HCT116 (cell line): ENCODE measurements around the gene KANK2.

Experiments used
- EZH2phosphoT487 ChIP-seq: fragments of 200-600 bp; IDR thresholded peaks from 2 replicates; pipeline ENCODE4 v1.6.1; 2018; ENCODE audit warnings: antibody characterized with exemption, borderline replicate concordance
- POLR2A ChIP-seq: IDR thresholded peaks from 2 replicates; pipeline ENCODE4 v1.7.0; 2011; ENCODE audit warnings: borderline replicate concordance; ENCODE audit not compliant: insufficient read depth, insufficient read length; ENCODE audit errors: extremely low read depth
- RAD21 ChIP-seq: IDR thresholded peaks from 2 replicates; pipeline ENCODE4 v1.6.1; 2012; ENCODE audit warnings: low read depth, mild to moderate bottlenecking
- SRF ChIP-seq: IDR thresholded peaks from 2 replicates; pipeline ENCODE4 v1.6.1; 2012; ENCODE audit warnings: low read depth
- ZFX ChIP-seq: fragments of 450-650 bp; IDR thresholded peaks from 2 replicates; pipeline ENCODE4 v1.6.1; 2017
- TF ChIP-seq, protein P1 (sequence below), 3 experiments: fragments of 200-600 bp in 1 of 3; sonication (generic) in 1 of 3; IDR thresholded peaks in 2 of 3; conservative IDR thresholded peaks in 1 of 3; 2 replicates each; pipeline ENCODE4 v1.5.1; 2012 to 2017; ENCODE audit warnings: low read depth in 2 of 3, low read length in 2 of 3, antibody characterized with exemption in 1 of 3, borderline replicate concordance in 1 of 3, control low read depth in 1 of 3, mild to moderate bottlenecking in 1 of 3, mixed read lengths in 1 of 3, mixed run types in 1 of 3, moderate library complexity in 1 of 3; ENCODE audit not compliant: insufficient read depth in 1 of 3
- TF ChIP-seq, protein P2 (sequence below): IDR thresholded peaks from 2 replicates; pipeline ENCODE4 v1.6.1; 2012

DNA sequence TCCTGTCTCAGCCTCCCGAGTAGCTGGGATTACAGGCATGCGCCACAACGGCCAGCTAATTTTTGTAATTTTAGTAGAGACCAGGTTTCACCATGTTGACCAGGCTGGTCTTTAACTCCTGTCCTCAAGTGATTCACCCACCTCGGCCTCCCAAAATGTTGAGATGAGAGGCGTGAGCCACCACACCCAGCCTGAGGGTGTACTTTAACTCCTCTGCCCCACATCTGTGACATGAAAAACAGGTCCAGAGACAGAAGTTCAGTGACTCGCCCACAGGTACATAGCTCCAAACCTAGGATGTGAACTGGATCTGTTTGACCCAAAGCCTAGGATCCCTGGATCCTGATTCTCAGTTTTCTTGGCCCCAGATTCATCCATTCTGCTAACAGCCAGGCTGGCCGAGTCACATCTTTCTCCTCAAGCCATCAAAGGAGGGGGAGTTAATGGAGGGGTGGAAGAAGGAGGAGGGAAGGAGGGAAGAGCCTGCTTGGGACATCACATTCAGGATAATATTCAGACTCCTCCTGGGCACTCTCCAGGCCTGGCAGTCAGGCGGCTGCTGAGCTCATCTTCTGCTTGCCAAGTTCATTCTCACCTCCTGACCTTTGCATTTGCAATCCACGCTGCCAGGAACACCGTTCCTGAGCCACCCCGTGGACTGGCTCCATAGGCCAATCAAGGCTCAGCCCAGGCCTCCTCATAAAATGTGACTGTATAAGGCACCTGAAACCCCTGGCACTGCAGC is 44.9 kb downstream of the KANK2 start:
- TF ChIP-seq, protein P1, sequence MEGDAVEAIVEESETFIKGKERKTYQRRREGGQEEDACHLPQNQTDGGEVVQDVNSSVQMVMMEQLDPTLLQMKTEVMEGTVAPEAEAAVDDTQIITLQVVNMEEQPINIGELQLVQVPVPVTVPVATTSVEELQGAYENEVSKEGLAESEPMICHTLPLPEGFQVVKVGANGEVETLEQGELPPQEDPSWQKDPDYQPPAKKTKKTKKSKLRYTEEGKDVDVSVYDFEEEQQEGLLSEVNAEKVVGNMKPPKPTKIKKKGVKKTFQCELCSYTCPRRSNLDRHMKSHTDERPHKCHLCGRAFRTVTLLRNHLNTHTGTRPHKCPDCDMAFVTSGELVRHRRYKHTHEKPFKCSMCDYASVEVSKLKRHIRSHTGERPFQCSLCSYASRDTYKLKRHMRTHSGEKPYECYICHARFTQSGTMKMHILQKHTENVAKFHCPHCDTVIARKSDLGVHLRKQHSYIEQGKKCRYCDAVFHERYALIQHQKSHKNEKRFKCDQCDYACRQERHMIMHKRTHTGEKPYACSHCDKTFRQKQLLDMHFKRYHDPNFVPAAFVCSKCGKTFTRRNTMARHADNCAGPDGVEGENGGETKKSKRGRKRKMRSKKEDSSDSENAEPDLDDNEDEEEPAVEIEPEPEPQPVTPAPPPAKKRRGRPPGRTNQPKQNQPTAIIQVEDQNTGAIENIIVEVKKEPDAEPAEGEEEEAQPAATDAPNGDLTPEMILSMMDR (IDR thresholded peaks at IDR 0.05 in 2 of 3, conservative IDR thresholded peaks at IDR 0.05 in 1 of 3; ENCODE audit: borderline replicate concordance in 1 of 3, insufficient read depth in 1 of 3, low read depth in 2 of 3, low read length in 2 of 3), result no peak
- TF ChIP-seq ZFX, result no peak
- TF ChIP-seq, protein P2, sequence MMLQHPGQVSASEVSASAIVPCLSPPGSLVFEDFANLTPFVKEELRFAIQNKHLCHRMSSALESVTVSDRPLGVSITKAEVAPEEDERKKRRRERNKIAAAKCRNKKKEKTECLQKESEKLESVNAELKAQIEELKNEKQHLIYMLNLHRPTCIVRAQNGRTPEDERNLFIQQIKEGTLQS, result no peak
- TF ChIP-seq EZH2phosphoT487, result no peak
- TF ChIP-seq POLR2A, result no peak
- no peak for TF ChIP-seq SRF
- no peak for TF ChIP-seq RAD21
